Measurements from ENCODE around the gene HOXB5. TPM values are rescaled to one million over a fixed set of nuclear protein-coding genes. Genes with fewer than 3 reads are reported as not detected.

HOXB5 gene
- total RNA-seq, 1 experiment from 2014 or later: not detected

DNA sequence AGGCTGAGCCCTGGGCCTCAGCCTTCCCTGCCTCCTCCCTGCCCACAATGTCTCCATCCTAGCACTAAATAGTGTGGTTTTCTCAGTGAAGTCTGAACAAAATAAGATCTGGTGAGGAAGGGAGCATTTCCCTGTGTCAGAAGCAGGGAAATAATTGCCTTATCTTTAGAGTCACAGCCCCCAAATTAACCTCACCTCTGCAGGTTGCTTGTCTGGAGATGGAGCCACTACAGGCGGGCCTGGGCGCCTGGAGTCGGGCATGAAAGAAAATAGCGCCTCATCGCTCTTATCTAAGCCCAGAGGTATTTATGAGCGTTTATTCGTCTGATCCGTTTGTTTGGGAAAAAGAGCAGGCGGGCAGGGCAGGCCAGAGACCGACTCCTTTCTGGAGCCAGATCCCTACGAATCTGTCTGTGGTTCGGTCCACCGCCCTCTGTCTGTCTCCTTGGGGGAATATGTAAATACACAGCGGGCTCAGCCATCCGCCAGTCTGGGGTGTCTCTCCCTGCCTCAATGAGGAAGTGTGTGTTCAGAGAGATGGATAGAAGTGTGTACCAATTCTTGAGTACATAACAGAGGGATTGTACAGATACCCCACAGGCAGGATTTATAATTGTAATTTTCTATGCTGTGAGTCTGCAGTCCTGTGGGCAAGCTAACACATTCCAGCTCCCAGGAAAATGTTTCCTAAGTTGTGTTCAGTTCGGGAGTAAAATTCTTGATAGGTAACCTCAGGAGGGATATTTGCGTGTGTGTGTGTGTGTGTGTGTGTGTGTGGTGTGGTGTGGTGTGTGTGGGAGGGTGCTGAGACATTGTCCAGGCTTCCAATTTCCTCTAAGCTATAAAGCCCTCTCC is 6.9 kb upstream of the HOXB5 start:
- Histone ChIP-seq H3K9me3 (no peaks in the 10 kb centered on the region), H3K27me3 (no peaks in the 10 kb centered on the region), H3K36me3 (peaks cover 26% of the 10 kb centered on the region), H3K4me3 (no peak overlapping the region)
- no peak for DNase-seq

GRCh38 chr17:48599354-48599753 is 5.8 kb upstream of the HOXB5 start:
- no peak for DNase-seq
- Histone ChIP-seq H3K4me3 (no peak overlapping the region), H3K9me3 (no peaks in the 10 kb centered on the region), H3K36me3 (peaks cover 36% of the 10 kb centered on the region), H3K27me3 (no peaks in the 10 kb centered on the region)

- no peak for DNase-seq
- Histone ChIP-seq H3K4me3 (peak overlapping the region; percentile 64), H3K27me3 (no peaks in the 10 kb centered on the region)
Measured at GRCh38 chr17:48598736-48599135, 5.2 kb upstream of the HOXB5 start.

DNA sequence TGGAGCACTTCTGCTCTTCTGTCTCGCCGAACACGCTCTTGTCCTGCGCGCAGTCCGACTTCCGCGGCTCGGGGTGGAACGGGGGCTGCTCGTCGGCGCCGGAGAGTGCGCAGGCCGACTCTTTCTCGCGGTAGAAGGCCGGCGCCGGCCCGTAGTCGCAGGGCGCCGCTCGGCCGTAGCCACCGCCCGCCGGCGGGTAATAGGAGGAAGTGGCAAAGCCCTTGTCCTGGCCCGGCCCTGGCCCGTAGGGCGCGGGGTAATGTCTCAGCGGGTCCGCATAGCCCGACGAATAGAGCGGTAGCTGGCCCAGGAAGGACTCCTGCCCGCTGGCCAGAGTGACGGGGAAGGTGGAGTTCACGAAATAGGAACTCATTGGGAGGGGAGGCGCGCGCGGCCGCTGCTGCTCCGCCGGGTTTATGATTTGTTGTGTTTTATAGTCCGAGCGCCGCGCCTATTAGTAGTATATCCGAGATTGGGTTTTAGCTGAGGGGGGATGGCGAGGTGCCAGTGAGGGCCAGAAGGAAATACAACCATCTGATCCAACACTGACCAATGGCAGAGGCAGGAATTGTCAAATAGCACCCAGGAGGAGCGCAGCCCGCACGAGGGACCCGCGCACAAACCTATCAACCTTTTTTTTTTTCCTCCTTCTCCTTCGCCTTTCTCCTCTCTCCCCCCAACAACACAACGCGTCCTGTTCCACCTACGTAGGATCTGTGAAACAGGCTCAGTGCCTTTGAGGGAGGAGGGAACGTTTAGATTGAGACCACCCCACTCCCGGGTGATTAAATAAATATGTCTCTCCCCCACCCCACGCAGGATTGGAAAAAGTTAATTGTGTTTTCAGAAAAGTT is 4.4 kb upstream of the HOXB5 start:
- Histone ChIP-seq H3K36me3 (peaks cover 39% of the 10 kb centered on the region), H3K27me3 (no peaks in the 10 kb centered on the region), H3K9me3 (no peaks in the 10 kb centered on the region), H3K4me3 (peak overlapping the region; percentile 64)
- DNase-seq: peak; percentile 88

More at GRCh38 chr17:48598736-48599135, 5.2 kb upstream of the HOXB5 start:
- no peaks in the 10 kb centered on the region for H3K9me3 ChIP-seq
- H3K36me3 ChIP-seq: peaks cover 39% of the 10 kb centered on the region

- no peaks in the 10 kb centered on the region for H3K9me3 ChIP-seq
- no peaks in the 10 kb centered on the region for H3K27me3 ChIP-seq
- peaks cover 40% of the 10 kb centered on the region for H3K36me3 ChIP-seq
- H3K4me3 ChIP-seq: peak overlapping the region; percentile 64
- DNase-seq: no peak
Measured at GRCh38 chr17:48597528-48597777, 3.9 kb upstream of the HOXB5 start.

DNA sequence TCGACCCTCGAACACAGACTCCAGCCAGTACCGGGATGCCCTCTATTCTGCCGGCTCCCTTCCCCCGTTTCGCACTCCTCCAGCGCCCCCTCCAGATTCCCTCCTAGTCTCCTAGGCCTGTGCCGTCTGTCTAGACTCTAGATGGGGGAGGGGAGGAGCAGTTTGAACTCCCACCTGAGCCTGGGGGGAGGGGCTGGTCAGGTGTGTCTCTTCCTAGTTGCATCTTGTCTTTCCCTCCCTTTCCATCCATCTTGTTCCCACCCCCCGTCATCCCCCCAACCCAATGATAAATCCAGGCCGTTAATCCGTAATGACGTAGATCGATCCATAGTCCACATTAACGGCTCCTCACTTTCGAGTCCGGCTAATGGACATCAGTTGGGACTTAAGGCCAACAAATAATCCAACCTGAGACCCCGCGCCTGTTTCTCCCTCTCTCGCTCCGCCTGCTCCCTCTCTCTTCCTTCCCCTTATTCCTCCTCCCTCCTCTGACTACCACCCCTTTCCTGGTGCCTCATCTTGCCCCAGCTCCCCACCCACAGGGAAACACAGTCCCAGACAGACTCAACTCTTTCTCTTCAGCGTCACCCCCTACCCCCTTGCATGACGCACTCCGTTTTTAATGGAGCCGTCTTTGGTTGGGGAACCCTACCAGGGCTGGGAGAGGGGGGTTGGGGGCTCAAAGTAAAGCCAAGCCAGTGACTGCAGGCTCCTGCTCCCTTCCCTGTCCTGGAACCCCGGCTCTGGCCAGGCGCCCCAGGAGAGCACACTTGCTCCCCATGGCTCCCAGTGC is 3.4 kb upstream of the HOXB5 start:
- no peaks in the 10 kb centered on the region for H3K27me3 ChIP-seq
- peaks cover 43% of the 10 kb centered on the region for H3K36me3 ChIP-seq
- peak overlapping the region; percentile 64 for H3K4me3 ChIP-seq
- DNase-seq: no peak
- no peaks in the 10 kb centered on the region for H3K9me3 ChIP-seq

DNA sequence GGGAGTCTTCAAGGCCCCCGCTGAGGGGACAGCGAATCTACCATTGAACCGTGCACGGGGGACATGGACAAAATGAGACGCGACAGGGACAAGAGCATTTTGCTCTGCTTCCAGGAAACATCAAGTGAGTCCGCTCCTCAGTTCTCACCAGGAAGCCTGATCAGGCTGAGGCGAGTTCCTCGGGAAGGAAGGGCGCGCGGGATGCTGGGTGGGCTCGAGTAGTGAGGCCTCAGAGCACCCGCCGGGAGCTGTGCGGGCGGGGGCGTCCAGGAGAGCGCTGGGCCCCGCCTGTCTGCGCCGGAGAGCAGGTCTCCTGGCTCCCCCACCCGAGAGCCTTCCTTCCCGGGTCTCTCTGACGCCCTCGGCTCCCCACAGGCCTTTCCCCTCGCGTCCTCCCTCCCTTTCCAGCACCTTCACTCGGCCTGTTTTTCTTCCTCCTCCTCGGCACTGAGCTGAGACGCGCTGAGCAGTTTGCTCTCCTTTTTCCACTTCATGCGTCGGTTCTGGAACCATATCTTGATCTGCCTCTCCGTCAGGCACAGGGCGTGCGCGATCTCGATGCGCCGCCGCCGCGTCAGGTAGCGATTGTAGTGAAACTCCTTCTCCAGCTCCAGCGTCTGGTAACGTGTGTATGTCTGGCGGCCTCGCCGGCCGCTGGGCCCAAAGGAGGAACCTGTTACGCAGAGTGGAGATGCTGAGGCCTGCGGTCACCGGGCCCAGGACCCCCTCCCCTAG is 2.6 kb upstream of the HOXB5 start:
- H3K4me3 ChIP-seq: no peak overlapping the region
- no peaks in the 10 kb centered on the region for H3K27me3 ChIP-seq
- H3K36me3 ChIP-seq: peaks cover 48% of the 10 kb centered on the region
- H3K9me3 ChIP-seq: no peaks in the 10 kb centered on the region
- no peak for DNase-seq

GRCh38 chr17:48595278-48595999 is 1.9 kb upstream of the HOXB5 start:
- Histone ChIP-seq H3K4me3 (no peak overlapping the region), H3K36me3 (peaks cover 49% of the 10 kb centered on the region), H3K9me3 (no peaks in the 10 kb centered on the region), H3K27me3 (no peaks in the 10 kb centered on the region)
- DNase-seq: no peak

GRCh38 chr17:48594538-48595277 is 1.1 kb upstream of the HOXB5 start:
- peaks cover 49% of the 10 kb centered on the region for H3K36me3 ChIP-seq
- H3K9me3 ChIP-seq: no peaks in the 10 kb centered on the region
- H3K4me3 ChIP-seq: no peak overlapping the region
- H3K27me3 ChIP-seq: no peaks in the 10 kb centered on the region
- DNase-seq: no peak

- Histone ChIP-seq H3K36me3 (peaks cover 49% of the 10 kb centered on the region), H3K9me3 (no peaks in the 10 kb centered on the region), H3K4me3 (peak overlapping the region; percentile 28; the same call in 1 of the 2 replicates), H3K27me3 (no peaks in the 10 kb centered on the region)
- peak; percentile 88 for DNase-seq
Measured at GRCh38 chr17:48593840-48594537, 410 bp upstream of the HOXB5 start.

DNA sequence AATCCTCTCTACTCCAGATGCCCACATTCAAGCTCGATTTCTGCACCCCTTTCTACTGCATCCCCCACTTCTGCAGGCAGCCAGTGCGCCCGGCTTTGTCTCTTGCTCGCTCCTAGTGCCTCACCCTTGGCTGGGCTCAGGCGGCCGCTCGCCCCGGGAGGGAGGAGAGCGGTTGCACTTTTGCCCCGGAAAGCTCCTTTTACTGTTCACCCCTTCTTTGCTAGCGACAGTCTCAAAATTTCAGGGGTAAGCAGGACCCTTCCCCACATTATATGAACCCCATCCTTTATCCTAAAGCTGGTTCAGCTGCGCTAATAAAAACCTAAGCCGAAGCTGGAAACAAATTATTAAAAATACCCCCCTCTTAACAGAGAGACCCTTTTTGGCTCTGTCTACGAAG is 1.0 kb downstream of the HOXB5 start:
- DNase-seq: no peak
- Histone ChIP-seq H3K36me3 (peaks cover 49% of the 10 kb centered on the region), H3K4me3 (no peak overlapping the region), H3K9me3 (no peaks in the 10 kb centered on the region), H3K27me3 (no peaks in the 10 kb centered on the region)

- no peak for DNase-seq
- Histone ChIP-seq H3K27me3 (no peaks in the 10 kb centered on the region), H3K4me3 (no peak overlapping the region), H3K9me3 (no peaks in the 10 kb centered on the region), H3K36me3 (peaks cover 48% of the 10 kb centered on the region)
Measured at GRCh38 chr17:48592057-48592514, 1.5 kb downstream of the HOXB5 start.

DNA sequence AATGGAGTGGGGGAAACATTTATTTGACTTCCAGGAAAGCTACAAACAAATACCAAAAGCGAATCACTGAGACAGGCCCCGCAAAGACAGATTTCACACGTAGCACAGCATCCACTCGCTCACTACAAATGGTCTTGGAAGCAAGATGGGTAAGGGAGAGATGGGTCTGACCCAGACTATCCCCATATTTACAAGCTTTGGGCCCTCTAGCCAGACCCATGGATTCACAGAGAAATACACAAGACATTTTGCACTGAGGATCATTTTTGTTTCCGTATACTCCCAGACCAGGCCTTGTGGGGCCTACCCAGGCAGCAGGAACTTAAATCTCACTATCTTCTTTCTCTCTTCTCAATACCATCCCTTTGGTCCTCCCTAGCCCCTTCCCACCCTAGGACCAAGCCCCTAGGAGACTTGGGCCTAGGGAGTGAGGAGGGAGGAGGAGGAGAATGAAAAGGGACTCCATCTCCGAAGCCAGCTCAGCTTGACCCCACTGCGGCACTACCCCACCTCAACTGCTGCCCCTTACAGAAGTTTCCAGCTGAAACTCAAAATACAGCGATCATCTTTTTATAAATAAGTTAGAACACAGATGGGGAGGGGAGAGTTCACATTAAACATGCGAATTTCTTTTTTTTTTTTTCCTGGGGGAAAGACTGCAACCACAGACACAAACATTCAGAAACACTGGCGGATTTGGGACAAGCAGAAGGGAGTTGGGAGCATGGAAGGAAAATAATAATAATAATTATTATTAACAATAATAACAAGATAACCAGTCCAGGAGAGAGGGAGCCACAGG is 2.1 kb downstream of the HOXB5 start:
- Histone ChIP-seq H3K36me3 (peaks cover 43% of the 10 kb centered on the region), H3K9me3 (no peaks in the 10 kb centered on the region), H3K4me3 (no peak overlapping the region), H3K27me3 (no peaks in the 10 kb centered on the region)
- no peak for DNase-seq

DNA sequence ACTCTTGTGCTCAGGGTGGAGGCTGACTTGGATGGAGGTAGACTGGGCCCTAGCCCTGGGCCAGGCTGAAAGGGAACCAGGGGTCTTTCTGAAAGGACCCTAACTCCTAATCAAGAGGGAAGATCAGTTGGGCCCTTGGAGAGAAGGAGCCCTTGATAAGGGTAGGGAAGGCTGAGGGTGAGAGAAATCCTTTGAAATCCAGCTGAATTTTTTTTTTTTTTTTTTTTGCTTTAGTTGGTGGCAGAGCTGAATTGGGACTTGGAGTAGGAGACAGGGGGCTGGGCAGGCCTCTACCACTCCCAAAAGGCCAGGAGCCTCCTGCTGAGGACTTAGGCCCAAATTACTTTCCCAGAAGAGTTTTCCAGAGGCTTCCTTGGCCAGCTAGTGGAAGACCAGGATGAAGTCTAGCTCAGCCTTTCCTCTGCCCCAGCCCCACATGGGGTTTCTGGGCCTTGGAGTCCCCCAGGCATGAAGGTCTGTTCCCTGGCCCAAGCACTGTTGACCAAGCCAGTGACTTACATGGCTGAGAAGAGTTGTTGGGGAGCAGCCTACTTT is 2.9 kb downstream of the HOXB5 start:
- no peak for DNase-seq

More for the DNA sequence above, 2.9 kb downstream of the HOXB5 start:
- Histone ChIP-seq H3K9me3 (no peaks in the 10 kb centered on the region), H3K36me3 (peaks cover 35% of the 10 kb centered on the region), H3K4me3 (no peak overlapping the region), H3K27me3 (no peaks in the 10 kb centered on the region)

Measured in MG63 (cell line).